SK-N-SH (cell line): ENCODE measurements around the gene DTNBP1.

ENCODE experiments used
- CTCF ChIP-seq: fragments of 200-600 bp; sonication (generic); IDR thresholded peaks from 2 replicates; pipeline ENCODE4 v1.6.1; 2017; ENCODE audit warnings: antibody characterized with exemption, mild to moderate bottlenecking, moderate library complexity
- EP300 ChIP-seq, 2 experiments: IDR thresholded peaks; 2 replicates each; pipeline versions ENCODE4 v1.4.0 to v1.6.1; 2012; ENCODE audit warnings: borderline replicate concordance in 1 of 2, low read depth in 1 of 2, low read length in 1 of 2
- GATA2 ChIP-seq: sonication (generic); formaldehyde crosslinking; IDR thresholded peaks from 2 replicates; pipeline ENCODE4 v1.5.0; 2020; ENCODE audit warnings: mild to moderate bottlenecking, missing genetic modification reagents
- NFIC ChIP-seq: IDR thresholded peaks from 2 replicates; pipeline ENCODE4 v1.4.0; 2012; ENCODE audit warnings: borderline replicate concordance
- POLR2AphosphoS5 ChIP-seq: IDR thresholded peaks from 2 replicates; pipeline ENCODE4 v1.6.1; 2012; ENCODE audit warnings: low read depth, low read length
- RAD21 ChIP-seq: IDR thresholded peaks from 2 replicates; pipeline ENCODE4 v1.6.1; 2012; ENCODE audit warnings: mild to moderate bottlenecking, low read length
- REST ChIP-seq: IDR thresholded peaks from 2 replicates; pipeline ENCODE4 v1.6.1; 2012; ENCODE audit warnings: mild to moderate bottlenecking, low read depth, low read length, moderate library complexity
- TAF1 ChIP-seq: IDR thresholded peaks from 2 replicates; pipeline ENCODE4 v1.6.1; 2012; ENCODE audit warnings: low read depth, mild to moderate bottlenecking, low read length, moderate library complexity, borderline replicate concordance
- YY1 ChIP-seq: IDR thresholded peaks from 2 replicates; pipeline ENCODE4 v1.4.0; 2012; ENCODE audit warnings: low read depth, mild to moderate bottlenecking

GRCh38 chr6:15622045-15622740 is 40.6 kb downstream of the DTNBP1 start:
- TF ChIP-seq CTCF (no peak), EP300 (IDR thresholded peaks at IDR 0.05; ENCODE audit: borderline replicate concordance in 1 of 2, low read depth in 1 of 2, low read length in 1 of 2) (no peak), YY1 (no peak), GATA2 (CRISPR knock-in tag) (no peak), TAF1 (no peak), RAD21 (no peak), REST (no peak), NFIC (no peak), POLR2AphosphoS5 (no peak)
